HG02571 (cell line): ENCODE results near the gene CHPF2.
A peak's percentile ranks its signal among the peaks of the same experiment; 100 is the strongest.

Experiments used
- ATAC-seq: cut with Tn5 transposase; IDR thresholded peaks from one replicate; pipeline ENCODE4 v1.9.1; 2021; ENCODE audit warnings: mild to moderate bottlenecking, moderate library complexity; ENCODE audit not compliant: unreplicated experiment

The CHPF2 gene

GRCh38 chr7:151232091-151232916 is at the start of gene CHPF2:
Gene CHPF2 (plus strand): TSS chr7:151232483. CDS start chr7:151234012, 1,529 bp downstream.
- peak; percentile 97 for ATAC-seq

GRCh38 chr7:151185762-151186639 is 46.3 kb upstream of the CHPF2 start:
- no peak for ATAC-seq

- ATAC-seq: no peak
Observed at GRCh38 chr7:151186640-151187408, 45.5 kb upstream of the CHPF2 start, which contains the start of gene ASB10. Gene ASB10 (minus strand): TSS chr7:151187250. CDS start chr7:151187130, 120 bp downstream.

GRCh38 chr7:151187409-151188251 is 44.7 kb upstream of the CHPF2 start:
- ATAC-seq: no peak

- ATAC-seq: no peak
Observed at GRCh38 chr7:151188252-151188542, 44.1 kb upstream of the CHPF2 start.

- ATAC-seq: no peak
Observed at GRCh38 chr7:151189038-151189437, 43.2 kb upstream of the CHPF2 start.

- no peak for ATAC-seq
Observed at GRCh38 chr7:151191544-151191943, 40.7 kb upstream of the CHPF2 start.

- ATAC-seq: no peak
Observed at GRCh38 chr7:151192002-151192539, 40.2 kb upstream of the CHPF2 start.

GRCh38 chr7:151193203-151193978 is 38.9 kb upstream of the CHPF2 start:
- ATAC-seq: no peak

GRCh38 chr7:151194188-151194587 is 38.1 kb upstream of the CHPF2 start:
- no peak for ATAC-seq

GRCh38 chr7:151195616-151196450 is 36.5 kb upstream of the CHPF2 start:
- ATAC-seq: no peak

GRCh38 chr7:151197932-151198331 is 34.4 kb upstream of the CHPF2 start:
- no peak for ATAC-seq

- no peak for ATAC-seq
Observed at GRCh38 chr7:151198945-151199848, 33.1 kb upstream of the CHPF2 start.

- ATAC-seq: no peak
Observed at GRCh38 chr7:151201344-151201743, 30.9 kb upstream of the CHPF2 start.

GRCh38 chr7:151201751-151202150 is 30.5 kb upstream of the CHPF2 start:
- no peak for ATAC-seq

GRCh38 chr7:151202836-151203235 is 29.4 kb upstream of the CHPF2 start:
- ATAC-seq: no peak

GRCh38 chr7:151204383-151205032 is 27.8 kb upstream of the CHPF2 start:
- ATAC-seq: no peak
